Adipose tissue (tissue), 3 donors: ENCODE data around the gene BACH2. TPM values are rescaled to one million over a fixed set of nuclear protein-coding genes. Genes with fewer than 3 reads are reported as not detected.
A peak's percentile ranks its signal among the peaks of the same experiment; 100 is the strongest.

Experiments used
- H3K27ac ChIP-seq: one replicate; pipeline ENCODE4 v1.5.1; 2013; ENCODE audit warnings: low read depth, low read length
- WGBS, 3 donors: extraction: QIAGEN DNeasy Blood & Tissue Kit; methylation state at CpG; one replicate each; pipeline ENCODE4 v1.1.7; 2013; 5-methylcytosine and 5-hydroxymethylcytosine counted together
- polyA plus RNA-seq, 3 donors: library from polyadenylated mRNA; stranded (reverse); fragments of 200-250 nt; gene quantifications; one replicate each; pipeline ENCODE4 v1.2.3, GENCODE V29; 2013
- donor health status: healthy with polysubstance abuse.
- donor health status: Bipolar disorder and iron deficiency.
- donor health status: healthy.

The BACH2 gene
- polyA plus RNA-seq, 3 donors: 0.52 to 0.79 (median 0.53) TPM

- H3K27ac ChIP-seq: no peak overlapping the region
- 90 to 95% (median 94%) methylated on average over 1 of the region's 1 CpG for WGBS, 3 donors
These were observed 277.4 kb downstream of the BACH2 start for GRCh38 chr6:90019216-90019615.

GRCh38 chr6:90015883-90016282 lies 280.8 kb downstream of the BACH2 start:
- 38 to 82% (median 74%) methylated on average over 1 of the region's 1 CpG for WGBS, 3 donors
- H3K27ac ChIP-seq: no peak overlapping the region

- 52 to 82% (median 62%) methylated on average over 1 of the region's 1 CpG for WGBS, 3 donors
- H3K27ac ChIP-seq: no peak overlapping the region
These were observed 287.6 kb downstream of the BACH2 start for GRCh38 chr6:90008908-90009501.

GRCh38 chr6:90008189-90008907 lies 288.3 kb downstream of the BACH2 start:
- WGBS, 3 donors: 74 to 89% (median 82%) methylated on average over 9 of the region's 9 CpGs
- H3K27ac ChIP-seq: no peak overlapping the region

- WGBS, 3 donors: 68 to 86% (median 80%) methylated on average over 9 of the region's 9 CpGs
- H3K27ac ChIP-seq: no peak overlapping the region
These were observed 291.4 kb downstream of the BACH2 start for GRCh38 chr6:90005048-90005827.

GRCh38 chr6:90004511-90004910 lies 292.1 kb downstream of the BACH2 start:
- H3K27ac ChIP-seq: no peak overlapping the region
- 81 to 90% (median 90%) methylated on average over 5 of the region's 5 CpGs for WGBS, 3 donors

GRCh38 chr6:90003941-90004340 lies 292.7 kb downstream of the BACH2 start:
- H3K27ac ChIP-seq: no peak overlapping the region
- 60 to 97% (median 94%) methylated on average over 2 of the region's 2 CpGs for WGBS, 3 donors

GRCh38 chr6:90003069-90003795 lies 293.4 kb downstream of the BACH2 start:
- WGBS, 3 donors: 84 to 94% (median 92%) methylated on average over 5 of the region's 5 CpGs
- H3K27ac ChIP-seq: no peak overlapping the region

GRCh38 chr6:90000864-90001731 lies 295.5 kb downstream of the BACH2 start:
- 83 to 96% (median 94%) methylated on average over 5 of the region's 5 CpGs for WGBS, 3 donors

GRCh38 chr6:89999945-90000825 lies 296.5 kb downstream of the BACH2 start:
- WGBS, 3 donors: 76 to 92% (median 79%) methylated on average over 8 of the region's 8 CpGs
- H3K27ac ChIP-seq: peak overlapping the region; percentile 3

More at GRCh38 chr6:90000864-90001731, 295.5 kb downstream of the BACH2 start:
- peak overlapping the region; percentile 3 for H3K27ac ChIP-seq

GRCh38 chr6:89999154-89999553 lies 297.5 kb downstream of the BACH2 start:
- WGBS, 3 donors: 37 to 57% (median 43%) methylated on average over 4 of the region's 4 CpGs
- no peak overlapping the region for H3K27ac ChIP-seq

GRCh38 chr6:89997456-89998445 lies 298.9 kb downstream of the BACH2 start:
- H3K27ac ChIP-seq: no peak overlapping the region
- WGBS, 3 donors: 68 to 71% (median 69%) methylated on average over 6 of the region's 6 CpGs

- WGBS, 3 donors: 96 to 98% (median 98%) methylated on average over 3 of the region's 3 CpGs
- no peak overlapping the region for H3K27ac ChIP-seq
These were observed 303.2 kb downstream of the BACH2 start for GRCh38 chr6:89993411-89993810.

GRCh38 chr6:89992818-89993217 lies 303.8 kb downstream of the BACH2 start:
- WGBS, 3 donors: 91 to 97% (median 96%) methylated on average over 2 of the region's 2 CpGs
- H3K27ac ChIP-seq: no peak overlapping the region

- WGBS, 3 donors: 55 to 79% (median 74%) methylated on average over 4 of the region's 4 CpGs
- no peak overlapping the region for H3K27ac ChIP-seq
These were observed 306.9 kb downstream of the BACH2 start for GRCh38 chr6:89989742-89990141.

- WGBS, 3 donors: 43 to 96% (median 93%) methylated on average over 2 of the region's 2 CpGs
- H3K27ac ChIP-seq: no peak overlapping the region
These were observed 308.8 kb downstream of the BACH2 start for GRCh38 chr6:89987830-89988229.
